Activated CD8-positive, alpha-beta memory T cell treated with anti-CD3 and anti-CD28 coated beads for 48 hours (primary cell): Measurements from ENCODE around the gene CELF5.
A peak's percentile ranks its signal among the peaks of the same experiment; 100 is the strongest.
"Not testable (repeated sequence)": the region's sequence is repeated elsewhere in the genome, so short reads cannot be mapped to it uniquely, and the experiment has no call there.

Experiments
- DNase-seq, 3 experiments: peaks; one replicate each; pipeline ENCODE4 v3.0.0-alpha.2; 2020; ENCODE audit warnings: low read depth in 2 of 3, low spot score in 2 of 3

CELF5 gene

GRCh38 chr19:3206216-3206953 lies 18.1 kb upstream of the CELF5 start:
- DNase-seq = no peak

GRCh38 chr19:3207461-3208242 lies 16.8 kb upstream of the CELF5 start:
- no peak for DNase-seq

- no peak for DNase-seq
Observed at GRCh38 chr19:3208317-3209207, 15.9 kb upstream of the CELF5 start.

- peak in 2 of 3 experiments; percentile 55 for DNase-seq
Observed at GRCh38 chr19:3210347-3211017, 14.0 kb upstream of the CELF5 start.

- DNase-seq = no peak
Observed at GRCh38 chr19:3211191-3211590, 13.3 kb upstream of the CELF5 start.

- DNase-seq = no peak
Observed at GRCh38 chr19:3213159-3213558, 11.3 kb upstream of the CELF5 start.

GRCh38 chr19:3216874-3217273 lies 7.6 kb upstream of the CELF5 start:
- DNase-seq = no peak

GRCh38 chr19:3220576-3220975 lies 3.9 kb upstream of the CELF5 start:
- DNase-seq = no peak

GRCh38 chr19:3221576-3221975 lies 2.9 kb upstream of the CELF5 start:
- not testable (repeated sequence) for DNase-seq

GRCh38 chr19:3222709-3223108 lies 1.8 kb upstream of the CELF5 start:
- DNase-seq = no peak

- no peak for DNase-seq
Observed at GRCh38 chr19:3225169-3225485, 666 bp downstream of the CELF5 start.

GRCh38 chr19:3225677-3226093 lies 1.2 kb downstream of the CELF5 start:
- DNase-seq = no peak

- no peak for DNase-seq
Observed at GRCh38 chr19:3227054-3227626, 2.7 kb downstream of the CELF5 start.

GRCh38 chr19:3229346-3229743 lies 4.9 kb downstream of the CELF5 start:
- no peak for DNase-seq

GRCh38 chr19:3229888-3230496 lies 5.5 kb downstream of the CELF5 start:
- no peak for DNase-seq

- DNase-seq = no peak
Observed at GRCh38 chr19:3231288-3231687, 6.8 kb downstream of the CELF5 start.

GRCh38 chr19:3233116-3233515 lies 8.7 kb downstream of the CELF5 start:
- no peak for DNase-seq

GRCh38 chr19:3233831-3234230 lies 9.4 kb downstream of the CELF5 start:
- DNase-seq = no peak

- peak in 1 of 3 experiments; percentile 25 for DNase-seq
Observed at GRCh38 chr19:3234800-3235199, 10.3 kb downstream of the CELF5 start.

- not testable (repeated sequence) for DNase-seq
Observed at GRCh38 chr19:3235604-3236003, 11.1 kb downstream of the CELF5 start.
